Tibial nerve (tissue), 3 donors: ENCODE measurements around the gene NISCH.

Experiments
- CTCF ChIP-seq, 5 experiments: fragments of 200-600 bp in 3 of 5; fragments of 450-650 bp in 2 of 5; sonication (generic) in 3 of 5; IDR thresholded peaks; one replicate each; pipeline ENCODE4 v1.5.1; 2016 to 2019; ENCODE audit warnings: antibody characterized with exemption in 5 of 5, mild to moderate bottlenecking in 3 of 5, moderate library complexity in 2 of 5
- POLR2A ChIP-seq, 2 donors: fragments of 450-650 bp; IDR thresholded peaks; one replicate each; pipeline ENCODE4 v1.6.1; 2017; ENCODE audit warnings: antibody characterized with exemption in 2 of 2, mild to moderate bottlenecking in 2 of 2, moderate library complexity in 2 of 2

DNA sequence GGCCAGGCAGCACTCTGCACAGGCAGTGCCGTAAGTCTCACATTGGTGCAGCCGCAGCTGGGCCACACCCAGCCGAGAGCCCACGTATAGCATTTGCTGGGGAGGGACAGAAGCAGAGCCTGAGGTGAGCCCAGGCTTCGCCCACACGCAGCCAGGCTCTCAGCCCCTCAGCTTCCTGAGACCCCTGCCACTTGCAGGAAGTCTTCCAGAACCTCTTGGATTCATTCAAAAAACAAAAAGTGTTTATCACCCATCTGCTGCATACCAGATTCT lies 17.4 kb upstream of the NISCH start:
- no peak for TF ChIP-seq CTCF (IDR thresholded peaks at IDR 0.05)
- no peak for TF ChIP-seq POLR2A (IDR thresholded peaks at IDR 0.05)
